ENCODE measurements around the gene CYLC2. TPM values are rescaled to one million over a fixed set of nuclear protein-coding genes. Genes with fewer than 3 reads are reported as not detected.

Gene CYLC2
- polyA plus RNA-seq (2011; rRNA removed) (not detected in 2 replicates), polyA minus RNA-seq (2011; rRNA and poly(A)+ RNA removed) (not detected in 2 replicates)

GRCh38 chr9:102995033-102995432 lies at the start of gene CYLC2:
TSS of gene CYLC2 (plus strand) at chr9:102995333. CDS start at chr9:102995381, 48 bp downstream.
- Histone ChIP-seq H3K4me3 (ENCODE audit: low read depth, low read length) (no peak within 1 kb of the TSS), H3K27ac (ENCODE audit: low read depth, low read length) (no peak within 1 kb of the TSS), H3K9me3 (ENCODE audit: control insufficient read depth, insufficient read depth, low read length) (no peaks in the 10 kb centered on the region), H3K27me3 (ENCODE audit: control insufficient read depth, insufficient read depth, low read length) (no peaks in the 10 kb centered on the region)
- CTCF ChIA-PET, result no interaction called here
- no peak for TF ChIP-seq CTCF (IDR thresholded peaks at IDR 0.05; ENCODE audit: low read depth, low read length)
- POLR2A ChIA-PET, result no interaction called here
- DNase-seq (ENCODE audit: low read depth, low spot score), result no peak

DNA sequence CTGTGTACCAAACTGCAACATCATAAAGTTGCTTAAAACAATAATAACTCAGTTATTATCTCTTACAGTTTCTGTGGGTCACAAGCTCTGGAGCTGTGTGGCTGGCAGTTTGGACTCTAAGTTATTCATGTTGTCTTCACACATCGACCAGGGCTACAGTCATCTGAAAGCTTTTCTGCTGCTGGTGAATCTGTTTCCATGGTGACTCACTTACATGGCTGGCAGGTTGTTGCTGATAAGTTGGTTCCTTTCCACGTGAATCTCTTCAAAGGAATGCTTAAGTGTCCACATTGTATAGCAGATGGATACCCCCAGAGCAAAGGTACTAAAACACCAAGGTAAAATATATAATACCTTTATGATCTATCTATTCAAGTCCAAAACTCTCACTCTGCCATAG lies 44.8 kb upstream of the CYLC2 start:
- no peak for DNase-seq (ENCODE audit: low read depth, low spot score)
- no peak for TF ChIP-seq CTCF (IDR thresholded peaks at IDR 0.05; ENCODE audit: low read depth, low read length)
- ChIA-PET CTCF (no interaction called here), POLR2A (no interaction called here)
- Histone ChIP-seq H3K4me3 (ENCODE audit: low read depth, low read length) (no peak overlapping the region), H3K9me3 (ENCODE audit: control insufficient read depth, insufficient read depth, low read length) (peaks cover 6% of the 10 kb centered on the region; the same call in 1 of the 2 replicates), H3K27ac (ENCODE audit: low read depth, low read length) (no peak overlapping the region), H3K27me3 (ENCODE audit: control insufficient read depth, insufficient read depth, low read length) (no peaks in the 10 kb centered on the region)

DNA sequence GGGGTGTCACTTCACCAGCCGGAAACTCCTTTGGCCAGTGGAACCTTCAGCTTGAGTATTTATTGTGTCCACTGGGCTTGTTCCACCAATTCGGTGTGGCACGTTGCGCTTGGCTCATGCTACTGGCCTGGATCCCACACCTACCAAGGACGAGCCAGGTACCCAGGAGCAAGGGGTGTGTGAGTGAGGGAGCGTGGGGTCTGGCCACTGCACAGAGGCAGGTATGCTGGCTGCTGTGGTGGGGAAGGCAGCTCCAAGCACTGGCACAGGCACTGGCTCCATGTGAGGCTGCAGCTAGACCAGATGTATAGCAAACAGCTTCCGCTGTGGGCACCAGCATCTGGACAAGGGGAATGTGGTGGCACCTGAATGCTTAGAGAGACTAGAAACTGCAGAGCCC lies 28.1 kb upstream of the CYLC2 start:
- no peak overlapping the region for H3K4me3 ChIP-seq (ENCODE audit: low read depth, low read length)
- H3K9me3 ChIP-seq (ENCODE audit: control insufficient read depth, insufficient read depth, low read length), result peaks cover 28% of the 10 kb centered on the region
- ChIA-PET CTCF (no interaction called here), POLR2A (no interaction called here)
- TF ChIP-seq CTCF (IDR thresholded peaks at IDR 0.05; ENCODE audit: low read depth, low read length), result no peak
- H3K27ac ChIP-seq (ENCODE audit: low read depth, low read length), result no peak overlapping the region
- H3K27me3 ChIP-seq (ENCODE audit: control insufficient read depth, insufficient read depth, low read length), result no peaks in the 10 kb centered on the region
- no peak for DNase-seq (ENCODE audit: low read depth, low spot score)

DNA sequence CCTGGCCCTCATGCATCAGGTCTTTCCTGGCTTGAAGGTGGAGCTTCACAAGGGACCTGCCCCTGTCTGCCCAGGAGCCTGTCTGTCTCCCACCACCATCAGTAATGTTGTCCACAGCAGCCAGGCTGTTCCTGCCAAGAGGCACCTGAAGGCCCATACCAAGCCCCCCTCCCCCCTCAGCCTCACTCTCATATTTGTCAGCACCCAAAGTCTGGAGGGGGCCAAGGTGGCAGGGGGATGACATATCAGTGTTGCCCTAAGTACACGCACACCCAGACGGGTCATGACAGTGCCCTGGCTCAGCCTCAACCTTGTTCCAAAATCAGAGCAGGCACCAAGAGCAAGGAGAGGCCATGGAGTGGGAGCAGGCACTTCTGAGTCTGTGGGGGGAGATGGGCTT lies 27.2 kb upstream of the CYLC2 start:
- ChIA-PET CTCF (no interaction called here), POLR2A (no interaction called here)
- Histone ChIP-seq H3K4me3 (ENCODE audit: low read depth, low read length) (no peak overlapping the region), H3K27ac (ENCODE audit: low read depth, low read length) (no peak overlapping the region), H3K27me3 (ENCODE audit: control insufficient read depth, insufficient read depth, low read length) (no peaks in the 10 kb centered on the region), H3K9me3 (ENCODE audit: control insufficient read depth, insufficient read depth, low read length) (peaks cover 28% of the 10 kb centered on the region)
- no peak for TF ChIP-seq CTCF (IDR thresholded peaks at IDR 0.05; ENCODE audit: low read depth, low read length)
- no peak for DNase-seq (ENCODE audit: low read depth, low spot score)

- ChIA-PET CTCF (no interaction called here), POLR2A (no interaction called here)
- TF ChIP-seq CTCF (IDR thresholded peaks at IDR 0.05; ENCODE audit: low read depth, low read length), result no peak
- H3K9me3 ChIP-seq (ENCODE audit: control insufficient read depth, insufficient read depth, low read length), result peaks cover 23% of the 10 kb centered on the region
- no peak overlapping the region for H3K27ac ChIP-seq (ENCODE audit: low read depth, low read length)
- no peaks in the 10 kb centered on the region for H3K27me3 ChIP-seq (ENCODE audit: control insufficient read depth, insufficient read depth, low read length)
- no peak for DNase-seq (ENCODE audit: low read depth, low spot score)
- H3K4me3 ChIP-seq (ENCODE audit: low read depth, low read length), result no peak overlapping the region
These were observed 22.4 kb upstream of the CYLC2 start for GRCh38 chr9:102972780-102973179.

All from AG04450 (cell line).